IPS DF 4.7 (cell line): ENCODE results near the gene TMEM119.

ENCODE experiments used
- DNase-seq: peaks from one replicate; pipeline ENCODE4 v3.0.0-alpha.2; 2013; ENCODE audit warnings: low spot score; ENCODE audit errors: extremely low read depth

Gene TMEM119

GRCh38 chr12:108616941-108617858, 19.3 kb upstream of the TMEM119 start:
- no peak for DNase-seq

DNA sequence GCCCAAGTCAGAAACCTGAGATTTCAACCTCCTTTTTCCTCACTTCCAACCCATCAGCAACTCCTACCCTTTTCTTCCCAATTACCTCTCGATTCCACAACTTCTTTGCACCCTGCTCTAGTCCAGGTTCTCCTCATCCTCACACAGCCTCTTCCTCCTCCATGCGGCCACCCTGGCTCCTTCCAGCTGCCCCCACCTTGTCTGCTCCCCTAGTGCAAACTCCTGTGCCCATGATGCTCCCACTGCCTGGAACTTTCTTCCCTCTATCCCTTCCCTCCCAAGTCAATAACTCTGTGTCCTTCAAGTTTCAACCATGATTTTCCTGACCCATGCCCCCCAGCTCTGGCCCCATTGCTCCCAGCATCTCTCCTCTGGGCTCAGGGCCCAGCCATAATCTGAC, 18.5 kb upstream of the TMEM119 start:
- DNase-seq: no peak

DNA sequence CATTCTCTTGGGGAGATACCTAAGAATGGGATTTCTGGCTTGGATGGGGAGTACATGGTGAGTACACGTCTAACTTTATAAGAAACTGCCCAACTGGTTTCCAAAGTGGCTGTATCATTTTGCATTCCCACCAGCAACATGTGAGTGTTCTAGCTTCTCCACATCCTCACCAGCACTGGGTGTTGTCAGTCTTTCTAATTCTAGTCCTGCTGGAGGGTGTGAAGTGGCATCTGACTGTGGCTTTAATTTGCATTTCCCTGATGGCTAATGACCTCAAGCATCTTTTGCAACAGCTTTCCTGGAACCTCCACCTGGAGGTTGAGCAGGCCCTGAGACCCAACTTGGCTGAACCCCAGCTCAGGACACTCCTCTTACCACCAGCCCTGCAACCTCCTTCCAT, 18.0 kb upstream of the TMEM119 start:
- no peak for DNase-seq

DNA sequence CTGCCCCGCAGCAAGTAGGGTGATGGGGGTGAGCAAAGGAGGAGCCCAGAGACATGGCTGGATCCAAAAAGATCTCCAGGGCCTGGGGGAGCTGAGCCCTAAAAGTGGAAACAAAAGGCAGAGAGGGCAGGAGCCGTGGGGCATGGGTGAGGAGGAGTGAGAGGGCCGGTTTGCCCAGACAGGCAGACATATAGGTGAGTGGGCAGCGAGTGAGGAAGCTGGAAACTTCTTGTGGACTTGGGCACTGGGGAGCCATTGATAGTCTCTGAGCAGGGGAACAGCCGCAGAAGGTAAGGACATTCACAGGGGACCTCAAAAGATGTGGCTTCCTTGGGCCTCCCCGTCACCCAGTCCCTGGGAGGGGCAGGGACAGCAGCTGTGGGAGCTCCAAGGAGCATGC, 16.8 kb upstream of the TMEM119 start:
- DNase-seq: no peak

- DNase-seq: no peak
These were observed 16.2 kb upstream of the TMEM119 start for GRCh38 chr12:108614041-108614440.

GRCh38 chr12:108613548-108613947, 15.7 kb upstream of the TMEM119 start:
- no peak for DNase-seq

GRCh38 chr12:108612788-108613282, 15.0 kb upstream of the TMEM119 start:
- DNase-seq: peak; percentile 41

DNA sequence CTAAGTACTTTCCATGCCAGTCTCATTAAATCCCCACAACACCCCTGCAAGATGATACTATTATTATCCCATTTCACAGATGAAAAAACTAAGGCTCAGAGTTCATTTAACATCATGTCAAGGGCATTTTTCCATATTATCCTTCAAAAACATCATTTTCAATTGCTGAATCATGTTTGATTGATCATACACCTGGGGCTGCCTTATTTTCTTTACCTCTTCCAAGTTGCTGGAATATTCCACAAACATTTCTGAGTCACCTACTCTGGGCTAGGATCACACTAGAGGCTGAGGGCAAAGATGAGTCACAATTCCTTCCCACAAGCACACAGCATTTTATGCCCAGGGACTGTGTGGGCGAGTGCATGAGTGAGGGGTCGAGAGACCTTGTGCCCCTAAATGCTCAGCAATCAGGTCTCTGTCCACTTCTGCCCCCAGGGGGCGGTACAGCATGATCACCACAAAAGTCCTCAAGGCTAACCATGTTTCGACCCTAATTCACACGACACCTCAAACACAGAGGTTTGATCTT, 14.1 kb upstream of the TMEM119 start:
- peak; percentile 66 for DNase-seq

GRCh38 chr12:108610856-108611605, 13.1 kb upstream of the TMEM119 start:
- no peak for DNase-seq

- DNase-seq: no peak
These were observed 12.5 kb upstream of the TMEM119 start for GRCh38 chr12:108610336-108610815.

- DNase-seq: no peak
These were observed 11.9 kb upstream of the TMEM119 start for GRCh38 chr12:108609537-108610335.

GRCh38 chr12:108608616-108609015, 10.7 kb upstream of the TMEM119 start:
- no peak for DNase-seq

DNA sequence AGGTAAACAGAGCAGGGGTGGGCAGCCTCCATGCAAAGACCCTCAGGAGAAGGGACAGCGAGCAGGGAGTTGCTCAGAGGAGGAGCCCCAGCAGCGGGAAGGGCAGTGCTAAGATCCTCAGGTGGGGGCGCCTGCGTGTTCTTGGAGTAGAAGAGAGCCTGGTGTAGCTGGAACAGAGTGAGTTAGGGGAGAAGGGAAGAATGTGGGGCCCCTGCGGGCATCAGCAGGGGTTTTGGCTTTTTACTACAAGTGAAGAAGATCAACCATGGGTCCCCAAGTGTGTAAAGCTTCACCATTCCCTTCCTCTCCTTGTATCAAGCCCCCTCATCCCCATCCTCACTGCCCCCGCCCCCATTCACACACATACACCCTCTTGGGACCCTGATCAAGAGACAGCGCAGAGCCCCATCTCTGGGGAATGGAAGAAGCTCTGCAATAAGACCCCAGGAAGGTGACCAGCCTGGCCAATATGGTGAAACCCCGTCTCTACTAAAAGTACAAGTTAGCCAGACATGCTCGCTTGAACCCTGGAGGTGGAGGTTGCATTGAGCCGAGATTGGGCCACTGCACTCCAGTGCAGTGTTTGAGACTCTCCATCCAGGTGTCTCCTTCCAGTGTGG, 10.2 kb upstream of the TMEM119 start:
- no peak for DNase-seq

- no peak for DNase-seq
These were observed 8.6 kb upstream of the TMEM119 start for GRCh38 chr12:108606492-108606891.

- no peak for DNase-seq
These were observed 8.0 kb upstream of the TMEM119 start for GRCh38 chr12:108605690-108606406.

- DNase-seq: no peak
These were observed 7.3 kb upstream of the TMEM119 start for GRCh38 chr12:108605000-108605689.

- no peak for DNase-seq
These were observed 6.5 kb upstream of the TMEM119 start for GRCh38 chr12:108604208-108604941.

DNA sequence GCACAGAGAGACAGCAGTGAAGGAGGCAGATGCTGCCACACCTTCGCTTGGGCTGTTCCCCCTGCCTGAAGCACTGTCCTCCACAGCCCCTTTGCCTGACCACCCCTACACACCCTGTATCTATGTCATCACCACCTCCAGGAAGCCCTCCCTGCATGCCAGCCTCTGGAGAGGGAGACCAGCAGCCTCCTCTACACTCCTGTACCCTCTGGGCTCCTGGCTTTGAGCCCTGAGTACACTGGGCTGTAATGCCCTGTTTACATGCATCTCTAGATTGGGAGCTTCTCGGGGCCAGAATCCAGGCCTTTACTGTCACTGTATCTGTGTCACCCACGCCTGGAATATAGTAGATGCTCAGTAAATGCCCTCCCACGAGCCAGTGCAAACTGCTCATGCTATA, 5.9 kb upstream of the TMEM119 start:
- DNase-seq: no peak
